Hematopoietic multipotent progenitor cell treated with erythropoietin and hydrocortisone succinate and interleukin-3 and kit ligand, for 4 days (in vitro differentiated cells): ENCODE measurements around the gene OSBP2.

Experiments
- DNase-seq: peaks from one replicate; pipeline ENCODE4 v3.0.0-alpha.2; 2015

Gene OSBP2

DNA sequence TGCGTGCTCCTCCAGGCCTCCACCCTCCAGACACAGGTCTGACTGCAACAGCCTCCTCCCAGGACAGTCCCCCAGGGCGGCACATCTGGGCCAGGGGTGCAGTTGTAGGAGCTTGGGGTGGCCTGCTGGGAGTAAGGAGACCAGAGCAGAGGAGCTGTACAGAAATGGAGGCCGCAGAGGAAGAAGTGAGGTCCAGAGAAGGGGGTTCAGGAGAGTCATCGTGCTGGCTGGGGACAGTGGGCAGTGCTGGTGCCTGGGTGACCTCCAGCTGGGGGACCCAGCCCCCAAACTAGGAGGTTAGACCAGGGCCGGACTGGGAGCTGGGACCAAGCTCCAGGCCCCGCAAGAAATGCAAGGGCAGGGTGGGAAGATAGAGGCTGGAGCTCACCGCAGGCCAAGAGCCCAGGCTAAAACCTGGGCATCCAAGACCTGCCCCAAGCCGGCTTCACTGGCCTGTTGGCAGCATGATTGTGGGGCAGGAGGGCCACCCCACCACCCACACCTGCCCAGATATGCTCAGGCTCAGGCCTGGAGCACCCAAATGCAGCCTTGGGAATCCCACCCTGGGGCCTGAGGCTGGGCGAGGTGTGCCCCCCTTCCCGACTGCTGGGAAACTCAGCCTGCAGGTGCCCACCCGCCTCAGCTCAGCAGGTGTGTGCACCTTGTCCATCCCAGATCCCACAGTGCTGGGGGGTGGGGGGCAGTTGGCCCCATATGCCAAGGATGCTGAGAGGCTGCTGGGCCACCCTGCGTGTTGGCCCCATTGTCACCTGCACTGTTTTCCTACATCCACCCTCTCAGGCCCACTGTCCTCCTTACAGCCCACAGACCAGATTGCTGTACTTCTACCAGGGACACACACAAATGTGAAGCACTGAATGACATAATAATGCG is 177.0 kb downstream of the OSBP2 start:
- no peak for DNase-seq

DNA sequence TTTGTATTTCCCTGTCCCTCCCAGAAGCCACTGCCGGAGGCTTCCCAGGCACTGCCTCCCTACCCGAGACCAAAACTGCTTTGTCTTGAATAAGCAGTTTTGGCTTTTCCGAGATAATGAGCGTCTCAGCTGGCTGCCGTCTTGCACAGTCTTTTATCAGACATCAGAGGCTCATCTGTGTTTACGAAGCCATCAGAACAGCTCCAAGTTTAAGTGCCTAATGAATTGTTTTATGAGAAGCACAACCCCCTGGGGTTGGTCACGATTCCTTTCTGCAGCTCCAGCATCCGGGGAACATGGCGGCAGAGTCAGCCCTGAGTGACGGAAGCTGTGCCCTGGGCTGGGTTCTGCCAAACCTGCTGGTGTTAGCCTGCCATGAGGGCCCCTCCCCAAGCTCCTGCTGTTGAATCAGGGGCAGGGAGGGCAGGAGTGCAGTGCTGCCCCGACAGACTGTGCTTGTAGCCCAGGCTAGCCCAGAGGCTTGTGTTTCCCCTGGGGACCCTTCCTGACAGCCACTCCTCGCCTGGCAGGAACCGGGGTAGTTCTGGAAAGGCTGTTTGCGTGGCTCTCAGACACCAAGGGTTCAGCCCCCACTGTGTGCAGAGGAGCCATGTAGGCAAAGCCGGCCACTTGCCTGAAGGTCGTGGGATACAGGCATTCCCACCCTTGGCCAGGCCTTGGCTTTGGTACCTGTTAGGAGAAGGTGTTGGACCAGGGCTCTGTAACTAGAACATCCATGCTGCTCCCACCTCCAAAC is 177.8 kb downstream of the OSBP2 start:
- no peak for DNase-seq

- no peak for DNase-seq
Measured at GRCh38 chr22:30873086-30873650, 178.5 kb downstream of the OSBP2 start.

GRCh38 chr22:30873661-30874060 is 179.0 kb downstream of the OSBP2 start:
- no peak for DNase-seq

- no peak for DNase-seq
Measured at GRCh38 chr22:30874431-30875370, 180.0 kb downstream of the OSBP2 start.

GRCh38 chr22:30875481-30876215 is 181.0 kb downstream of the OSBP2 start:
- no peak for DNase-seq

DNA sequence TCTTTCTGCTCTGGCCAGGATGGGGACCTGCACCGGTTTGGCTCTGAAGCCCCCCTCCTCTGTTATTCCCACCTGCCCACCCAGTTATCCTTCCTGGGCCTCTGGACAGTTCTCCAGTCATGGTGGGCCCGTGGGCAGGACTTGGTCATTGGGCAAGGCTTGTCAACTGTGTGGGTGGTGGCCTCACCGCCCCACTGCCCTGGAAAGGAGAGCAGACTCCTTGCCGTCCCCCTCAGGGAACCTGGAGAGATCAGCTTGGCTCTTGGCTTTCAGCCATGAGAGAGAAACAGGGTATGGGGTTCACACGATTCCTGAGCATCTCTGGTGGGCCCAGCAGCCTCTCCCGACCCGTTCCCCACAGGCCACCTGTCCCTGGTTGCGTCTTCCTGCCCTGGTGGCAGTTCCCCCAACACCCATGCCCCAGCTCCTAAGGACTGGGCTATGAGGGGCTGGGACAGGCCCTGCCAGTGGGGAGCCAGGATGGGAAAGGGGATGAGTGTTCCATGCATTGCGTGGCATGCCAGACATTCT is 181.6 kb downstream of the OSBP2 start:
- no peak for DNase-seq

- peak; percentile 32 for DNase-seq
Measured at GRCh38 chr22:30876915-30877553, 182.4 kb downstream of the OSBP2 start.

GRCh38 chr22:30877662-30878515 is 183.2 kb downstream of the OSBP2 start:
- DNase-seq, result no peak

- peak; percentile 21 for DNase-seq
Measured at GRCh38 chr22:30878516-30879414, 184.1 kb downstream of the OSBP2 start.

DNA sequence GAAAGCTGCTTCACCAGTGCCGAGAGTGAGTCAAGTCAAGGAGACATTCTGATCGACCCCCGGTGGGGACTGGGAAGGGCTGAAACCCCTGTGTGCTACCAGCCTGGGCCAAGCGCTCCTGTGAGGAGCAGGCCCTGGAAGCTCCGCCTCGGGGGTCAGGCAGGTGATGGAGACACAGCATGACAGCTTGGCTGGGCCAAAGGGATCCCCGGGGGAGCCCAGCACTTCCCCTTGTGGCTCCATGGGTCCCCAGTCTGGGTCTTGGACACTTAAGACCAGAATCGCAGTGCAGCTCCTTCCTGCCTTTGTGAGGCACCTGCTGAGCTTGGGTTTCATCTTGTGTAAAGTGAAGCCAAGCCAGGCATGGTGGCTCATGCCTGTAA is 184.7 kb downstream of the OSBP2 start:
- no peak for DNase-seq

GRCh38 chr22:30880181-30880601 is 185.5 kb downstream of the OSBP2 start:
- DNase-seq, result no peak

- DNase-seq, result no peak
Measured at GRCh38 chr22:30880847-30881246, 186.2 kb downstream of the OSBP2 start.

DNA sequence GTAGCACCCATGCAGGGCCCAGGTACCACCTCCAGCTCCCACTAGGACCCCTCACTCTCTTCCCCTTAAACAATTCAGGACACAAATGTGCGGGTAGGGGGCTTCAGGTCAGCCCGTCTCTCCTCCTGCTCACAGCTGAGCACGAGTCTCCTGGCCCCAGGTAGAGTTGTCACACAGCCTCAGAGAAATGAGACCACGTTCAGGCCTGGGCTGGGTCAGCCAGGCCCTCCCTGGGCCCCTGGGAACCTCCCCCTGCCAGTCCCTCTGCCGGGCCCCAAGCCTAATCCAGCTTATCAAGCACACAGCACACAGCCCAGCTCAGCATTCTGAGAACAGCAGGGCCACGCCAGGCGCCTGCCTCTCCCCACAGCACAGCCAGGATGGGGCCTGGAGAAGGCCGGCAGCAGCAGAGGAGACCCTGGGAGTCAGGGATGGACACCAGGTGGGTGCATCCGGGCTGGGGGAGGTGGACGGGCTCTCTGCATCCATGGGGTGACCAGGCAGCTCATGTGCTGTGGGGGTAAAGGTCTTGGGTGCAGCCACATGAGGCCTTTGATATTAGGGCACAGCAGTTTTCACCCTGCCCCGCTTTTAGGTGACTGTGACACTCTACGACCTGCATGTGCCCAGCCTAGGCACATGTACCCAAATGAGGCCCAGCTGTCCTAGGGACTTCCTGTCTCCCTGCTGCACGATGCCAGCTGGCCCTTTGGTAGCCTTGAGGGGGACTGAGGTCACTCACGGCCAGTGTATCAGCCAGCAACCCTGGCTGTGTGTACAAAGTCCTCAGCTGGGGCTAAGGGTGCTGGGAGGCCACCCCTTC is 186.9 kb downstream of the OSBP2 start:
- peak; percentile 95 for DNase-seq

GRCh38 chr22:30882184-30882717 is 187.6 kb downstream of the OSBP2 start:
- DNase-seq, result peak; percentile 43

DNA sequence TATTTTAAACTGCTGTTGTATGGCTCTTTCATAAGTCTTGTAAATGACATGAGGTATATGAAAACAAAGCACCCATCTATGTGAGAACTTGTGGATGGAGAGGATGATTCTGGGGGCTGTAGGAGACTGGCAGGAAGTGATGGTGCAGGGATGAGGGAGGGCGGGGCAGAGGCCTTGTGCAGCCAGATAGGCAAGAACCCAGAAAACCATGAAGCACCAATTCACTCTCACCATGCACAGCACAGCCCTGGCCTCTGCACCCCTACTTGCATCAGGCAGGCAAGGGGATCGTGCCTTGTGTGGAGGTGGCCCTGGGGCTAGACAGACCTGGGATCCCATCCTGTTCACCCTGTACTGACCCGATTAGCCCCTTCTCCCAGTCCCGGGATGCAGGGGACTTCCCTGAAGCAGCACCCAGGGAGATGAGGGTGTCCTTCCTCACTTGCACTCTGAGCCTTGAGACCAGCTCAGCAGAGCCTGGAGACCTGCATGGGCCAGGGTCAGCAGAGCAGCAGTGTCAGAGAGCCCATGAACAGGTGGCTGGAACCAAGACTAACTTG is 188.4 kb downstream of the OSBP2 start:
- peak; percentile 81 for DNase-seq

DNA sequence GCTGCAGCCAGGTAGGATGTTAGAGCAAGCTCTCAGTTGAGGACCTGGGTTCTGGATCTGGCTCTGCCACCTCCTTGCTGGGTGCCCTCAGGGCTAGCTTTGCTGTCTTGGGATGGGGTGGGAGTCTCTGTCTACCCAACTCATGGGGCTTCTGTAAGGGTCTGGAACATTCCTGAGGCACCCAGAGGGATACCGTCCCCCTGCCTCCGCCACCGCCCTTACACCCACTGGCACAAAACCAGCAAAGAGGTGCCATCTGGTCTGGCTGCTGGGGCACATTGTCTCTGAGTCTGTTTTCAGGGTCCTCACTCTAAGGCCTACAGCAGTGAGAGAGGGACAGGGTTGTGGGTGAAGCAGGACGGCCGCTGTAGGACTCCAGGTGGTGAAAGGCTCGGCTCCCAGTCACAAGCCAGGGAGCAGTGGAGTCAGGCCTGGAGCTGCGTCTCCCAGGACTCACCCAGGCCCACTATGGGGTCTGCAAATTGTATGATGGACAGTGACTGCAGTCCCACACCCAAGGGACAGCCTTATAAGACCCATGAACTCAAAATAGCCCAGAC is 189.0 kb downstream of the OSBP2 start:
- no peak for DNase-seq
